CD4-positive, alpha-beta T cell (primary cell): ENCODE results near the gene USP12. TPM values are rescaled to one million over a fixed set of nuclear protein-coding genes. Genes with fewer than 3 reads are reported as not detected.

Source experiments
- ATAC-seq: fragments of 200-7000 bp; cut with Tn5 transposase; one replicate; pipeline ENCODE4 v1.10.0; 2022; ENCODE audit warnings: mild to moderate bottlenecking; ENCODE audit not compliant: poor library complexity
- CTCF ChIA-PET: fragments of 350-600 bp; sonication (Branson Sonifier 250); formaldehyde crosslinking; loops from one replicate; lab custom pipeline; 2021; ENCODE audit warnings: antibody characterized with exemption, inconsistent platforms; lab: Charles Lee
- POLR2A ChIA-PET: fragments of 350-600 bp; sonication (Branson Sonifier 250); formaldehyde crosslinking; loops from one replicate; lab custom pipeline; 2021; ENCODE audit warnings: antibody characterized with exemption, inconsistent platforms; lab: Charles Lee
- DNase-seq, 14 experiments: peaks; one replicate each; pipeline ENCODE4 v3.0.0-alpha.2; 2013 to 2020; ENCODE audit warnings: mixed read lengths in 2 of 14
- H3K27ac ChIP-seq, 2 donors: one replicate each; pipeline versions ENCODE4 v1.5.1 to v1.7.0; 2013; ENCODE audit warnings: low read length in 2 of 2, low read depth in 1 of 2, mild to moderate bottlenecking in 1 of 2
- H3K27me3 ChIP-seq, 2 experiments: 1 replicate in 1 of 2; 2 replicates in 1 of 2; pipeline versions ENCODE4 v1.6.1 to v1.7.0; 2013; ENCODE audit warnings: low read length in 2 of 2, control low read depth in 1 of 2, mild to moderate bottlenecking in 1 of 2, moderate library complexity in 1 of 2; ENCODE audit not compliant: insufficient read depth in 2 of 2, control insufficient read depth in 1 of 2
- H3K36me3 ChIP-seq: one replicate; pipeline ENCODE4 v1.6.1; 2013; ENCODE audit warnings: low read length, control low read depth; ENCODE audit not compliant: insufficient read depth
- H3K4me1 ChIP-seq: one replicate; pipeline ENCODE4 v1.6.1; 2013; ENCODE audit warnings: low read length, control low read depth; ENCODE audit not compliant: insufficient read depth
- H3K4me3 ChIP-seq: one replicate; pipeline ENCODE4 v1.5.1; 2013; ENCODE audit warnings: mild to moderate bottlenecking, low read length, moderate library complexity
- H3K9me3 ChIP-seq, 2 experiments: 1 replicate in 1 of 2; 2 replicates in 1 of 2; pipeline versions ENCODE4 v1.6.1 to v1.7.0; 2013; ENCODE audit warnings: low read length in 2 of 2, mild to moderate bottlenecking in 2 of 2, control low read depth in 1 of 2, moderate library complexity in 1 of 2; ENCODE audit not compliant: control insufficient read depth in 1 of 2, insufficient read depth in 1 of 2
- H3K27ac Mint-ChIP-seq: one replicate; pipeline ENCODE4 v1.8.0; 2020; ENCODE audit warnings: mixed read lengths
- H3K27me3 Mint-ChIP-seq: one replicate; pipeline ENCODE4 v1.8.0; 2021; ENCODE audit warnings: mixed read lengths
- H3K36me3 Mint-ChIP-seq: one replicate; pipeline ENCODE4 v1.8.0; 2021; ENCODE audit warnings: low read depth, mixed read lengths
- H3K4me1 Mint-ChIP-seq: one replicate; pipeline ENCODE4 v1.8.0; 2021; ENCODE audit warnings: low read depth, mixed read lengths
- H3K4me3 Mint-ChIP-seq: one replicate; pipeline ENCODE4 v1.8.0; 2020; ENCODE audit warnings: mild to moderate bottlenecking, mixed read lengths
- H3K9me3 Mint-ChIP-seq: one replicate; pipeline ENCODE4 v1.8.0; 2020; ENCODE audit warnings: mixed read lengths
- CTCF ChIP-seq: fragments of 200-600 bp; IDR thresholded peaks from one replicate; pipeline ENCODE4 v1.8.0; 2022; ENCODE audit warnings: antibody characterized with exemption, mild to moderate bottlenecking
- intact Hi-C, 2 experiments: fragments of 100-400 bp; cut with DNase I in 1 of 2; cut with micrococcal nuclease in 1 of 2; formaldehyde crosslinking; loops; one replicate each; pipeline versions ENCODE4 v1.15.1 to v1.9.0; 2023 to 2025; cut with DNase I, micrococcal nuclease
- total RNA-seq, 174 experiments: library from RNA in 2 of 174; stranded (reverse) in 2 of 174; gene quantifications; one replicate each; pipeline ENCODE4 v1.2.3 and lab custom pipeline; 2021 to 2026

USP12 gene
- total RNA-seq, 2 experiments from 2014 or later = 56.9 to 58.8 TPM

GRCh38 chr13:27028683-27029480 is 142.7 kb downstream of the USP12 start:
- intact Hi-C loops = no loop called here
- H3K4me3 ChIP-seq = no peak overlapping the region
- no peak for TF ChIP-seq CTCF
- H3K27ac ChIP-seq = no peak overlapping the region
- DNase-seq (no peak), ATAC-seq (no peak)
- peaks cover 0 to 8% of the 10 kb centered on the region in 2 experiments for H3K27me3 ChIP-seq
- Mint-ChIP-seq H3K4me3 (no peak overlapping the region), H3K36me3 (no peaks in the 10 kb centered on the region), H3K9me3 (no peaks in the 10 kb centered on the region), H3K27me3 (peaks cover 30% of the 10 kb centered on the region), H3K27ac (no peak overlapping the region), H3K4me1 (no peaks in the 10 kb centered on the region)
- CTCF ChIA-PET = no interaction called here
- no peaks in the 10 kb centered on the region for H3K9me3 ChIP-seq
- no peaks in the 10 kb centered on the region for H3K36me3 ChIP-seq
- H3K4me1 ChIP-seq = no peaks in the 10 kb centered on the region
- POLR2A ChIA-PET = no interaction called here

GRCh38 chr13:27027086-27027667 is 144.4 kb downstream of the USP12 start:
- H3K36me3 Mint-ChIP-seq = no peaks in the 10 kb centered on the region
- Histone ChIP-seq H3K9me3 (no peaks in the 10 kb centered on the region), H3K27me3 (peaks cover 0 to 8% of the 10 kb centered on the region in 2 experiments), H3K27ac (no peak overlapping the region), H3K36me3 (no peaks in the 10 kb centered on the region), H3K4me1 (no peaks in the 10 kb centered on the region), H3K4me3 (no peak overlapping the region)
- TF ChIP-seq CTCF = no peak
- no peaks in the 10 kb centered on the region for H3K4me1 Mint-ChIP-seq
- peaks cover 30% of the 10 kb centered on the region for H3K27me3 Mint-ChIP-seq
- ChIA-PET CTCF (no interaction called here), POLR2A (no interaction called here)
- H3K9me3 Mint-ChIP-seq = no peaks in the 10 kb centered on the region
- no peak overlapping the region for H3K27ac Mint-ChIP-seq
- DNase-seq (no peak), ATAC-seq (no peak)
- no peak overlapping the region for H3K4me3 Mint-ChIP-seq
- intact Hi-C loops = no loop called here

GRCh38 chr13:27026396-27026795 is 145.2 kb downstream of the USP12 start:
- Mint-ChIP-seq H3K27ac (no peak overlapping the region), H3K4me1 (no peaks in the 10 kb centered on the region), H3K27me3 (peaks cover 30% of the 10 kb centered on the region), H3K36me3 (no peaks in the 10 kb centered on the region), H3K9me3 (no peaks in the 10 kb centered on the region), H3K4me3 (no peak overlapping the region)
- Histone ChIP-seq H3K4me3 (no peak overlapping the region), H3K36me3 (no peaks in the 10 kb centered on the region), H3K9me3 (no peaks in the 10 kb centered on the region), H3K27me3 (peaks cover 0 to 8% of the 10 kb centered on the region in 2 experiments), H3K4me1 (no peaks in the 10 kb centered on the region), H3K27ac (no peak overlapping the region)
- DNase-seq (peak in 1 of 14 experiments; percentile 2), ATAC-seq (no peak)
- TF ChIP-seq CTCF = no peak
- ChIA-PET POLR2A (no interaction called here), CTCF (no interaction called here)
- intact Hi-C loops = no loop called here
